ENCODE measurements around the gene NR1I2.

NR1I2 gene

DNA sequence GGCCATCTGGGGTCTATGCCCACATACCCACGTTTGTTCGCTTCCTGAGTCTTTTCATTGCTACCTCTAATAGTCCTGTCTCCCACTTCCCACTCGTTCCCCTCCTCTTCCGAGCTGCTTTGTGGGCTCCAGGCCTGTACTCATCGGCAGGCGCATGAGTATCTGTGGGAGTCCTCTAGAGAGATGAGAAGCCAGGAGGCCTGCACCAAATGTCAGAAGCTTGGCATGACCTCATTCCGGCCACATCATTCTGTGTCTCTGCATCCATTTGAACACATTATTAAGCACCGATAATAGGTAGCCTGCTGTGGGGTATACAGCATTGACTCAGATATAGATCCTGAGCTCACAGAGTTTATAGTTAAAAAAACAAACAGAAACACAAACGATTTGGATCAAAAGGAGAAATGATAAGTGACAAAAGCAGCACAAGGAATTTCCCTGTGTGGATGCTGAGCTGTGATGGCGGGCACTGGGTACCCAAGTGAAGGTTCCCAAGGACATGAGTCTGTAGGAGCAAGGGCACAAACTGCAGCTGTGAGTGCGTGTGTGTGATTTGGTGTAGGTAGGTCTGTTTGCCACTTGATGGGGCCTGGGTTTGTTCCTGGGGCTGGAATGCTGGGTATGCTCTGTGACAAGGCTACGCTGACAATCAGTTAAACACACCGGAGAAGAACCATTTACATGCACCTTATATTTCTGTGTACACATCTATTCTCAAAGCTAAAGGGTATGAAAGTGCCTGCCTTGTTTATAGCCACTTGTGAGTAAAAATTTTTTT lies 35.9 kb downstream of the NR1I2 start:
- DNase-seq (ENCODE audit: low read depth in 4 of 4, low spot score in 1 of 4) = no peak

DNA sequence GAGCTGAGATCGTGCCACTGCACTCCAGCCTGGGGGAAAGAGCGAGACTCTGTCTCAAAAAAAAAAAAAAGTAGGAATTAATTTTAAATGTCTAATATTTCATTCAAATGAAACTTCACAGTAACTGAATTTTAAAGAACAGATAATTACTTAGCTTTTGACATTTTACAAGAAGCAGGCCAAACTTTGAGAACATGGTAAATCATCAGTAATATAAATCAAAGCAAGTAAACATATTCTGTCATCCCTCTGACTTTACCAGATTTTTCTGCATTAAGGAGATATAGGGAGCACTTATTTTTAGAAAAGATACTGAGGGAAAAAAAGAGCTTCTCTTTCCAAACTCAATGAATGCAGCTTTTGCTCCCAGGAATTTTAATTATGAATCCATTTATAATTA lies 37.0 kb downstream of the NR1I2 start:
- DNase-seq (ENCODE audit: low read depth in 4 of 4, low spot score in 1 of 4) = no peak

DNA sequence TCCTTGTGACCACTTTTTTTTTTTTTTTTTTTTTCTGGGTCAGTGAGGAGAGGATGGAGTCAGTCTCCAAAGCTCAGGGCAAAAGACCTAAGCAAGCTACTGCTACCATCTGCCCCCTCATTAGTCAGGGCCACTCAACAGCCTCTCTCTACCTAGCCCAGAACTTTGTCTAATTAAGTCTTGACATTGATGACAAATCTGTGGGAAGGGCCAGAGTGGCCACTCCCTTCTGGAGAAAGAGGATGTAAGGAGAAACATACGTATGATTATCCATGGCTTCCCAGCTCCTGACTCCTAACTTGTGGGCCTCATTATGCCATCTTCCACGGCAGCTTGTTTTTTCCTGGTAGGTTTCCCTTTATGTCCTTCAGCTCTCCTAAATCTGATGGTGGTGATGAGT lies 37.9 kb downstream of the NR1I2 start:
- no peak for DNase-seq (ENCODE audit: low read depth in 4 of 4, low spot score in 1 of 4)

DNA sequence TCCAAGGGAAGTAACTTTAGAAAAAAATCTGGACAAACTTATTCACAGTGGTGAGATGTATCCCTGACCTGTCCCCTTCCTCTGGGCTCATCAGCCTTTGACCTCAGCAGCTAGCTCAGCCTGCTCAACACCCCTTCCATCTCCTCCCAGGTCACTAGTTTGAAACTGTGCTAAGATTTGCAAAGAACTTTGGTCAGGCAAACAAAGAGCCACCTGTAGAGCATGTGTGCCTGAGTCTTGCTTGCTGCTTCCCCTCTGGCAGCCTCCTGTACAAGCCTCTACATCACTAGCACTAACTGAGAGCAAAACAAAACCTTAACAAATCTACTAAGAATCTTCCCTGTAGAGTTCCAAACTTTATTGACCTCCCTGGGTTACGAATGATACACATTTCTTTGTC lies 43.9 kb downstream of the NR1I2 start:
- DNase-seq (ENCODE audit: low read depth in 4 of 4, low spot score in 1 of 4) = no peak

DNA sequence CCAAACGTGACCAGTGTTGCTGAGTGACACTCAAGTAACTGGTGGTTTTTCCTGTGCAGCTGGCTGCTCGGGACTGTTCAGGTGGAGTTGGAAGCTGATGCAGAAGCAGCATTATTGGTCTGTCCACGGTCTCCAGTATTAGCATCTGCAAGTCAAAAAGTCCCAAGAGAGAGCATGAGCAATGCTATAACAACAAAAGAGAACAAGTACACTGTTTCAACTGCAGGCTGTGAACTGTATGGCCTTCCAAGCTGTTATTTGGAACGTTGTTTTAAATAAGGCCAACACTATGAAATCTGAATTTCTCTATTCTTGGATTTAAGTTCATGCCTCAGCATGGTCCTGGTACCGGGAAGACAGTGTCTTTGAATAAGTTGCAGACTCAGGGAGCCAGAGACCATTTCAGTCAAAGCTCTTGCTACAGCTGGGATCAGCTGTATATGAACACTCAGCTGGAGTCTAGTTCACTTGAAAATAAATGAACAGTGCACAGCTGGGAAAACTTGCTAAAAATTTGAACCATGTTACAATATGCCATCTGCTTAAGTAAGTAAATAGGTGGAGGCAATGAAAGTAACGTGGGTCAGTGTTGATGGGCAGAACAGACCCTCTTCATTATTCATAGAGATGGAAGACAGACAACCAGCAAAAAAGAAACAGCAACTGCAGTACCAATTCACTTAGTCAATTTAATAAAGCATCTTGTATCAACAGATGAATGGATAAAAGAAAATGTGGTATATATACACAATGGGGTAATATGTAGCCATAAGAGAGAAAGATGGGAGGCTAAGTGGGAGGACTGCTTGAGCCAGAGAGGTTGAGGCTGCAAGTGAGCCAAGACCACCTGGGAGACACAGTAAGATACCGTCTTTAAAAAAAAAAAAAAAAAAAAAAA lies 45.1 kb downstream of the NR1I2 start:
- DNase-seq (ENCODE audit: low read depth in 4 of 4, low spot score in 1 of 4) = no peak

DNA sequence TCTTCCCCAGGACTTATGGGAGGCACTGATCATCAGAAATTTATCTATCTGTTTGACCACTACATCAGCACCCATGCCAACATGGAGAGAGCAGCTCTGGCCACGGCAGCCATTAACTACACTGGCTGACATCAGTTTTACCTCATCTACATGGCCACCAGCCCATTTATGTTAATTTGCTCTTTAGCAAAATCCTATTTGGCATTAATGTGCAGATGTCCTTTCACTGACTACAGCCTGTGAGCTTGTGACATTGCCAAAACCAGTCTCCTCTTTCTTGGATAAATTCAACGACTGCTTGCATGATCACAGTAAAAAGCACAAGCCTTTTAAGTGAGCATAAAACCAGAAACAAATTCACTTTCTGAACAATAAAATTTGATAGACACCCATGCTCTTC lies 47.5 kb downstream of the NR1I2 start:
- no peak for DNase-seq (ENCODE audit: low read depth in 4 of 4, low spot score in 1 of 4)

DNA sequence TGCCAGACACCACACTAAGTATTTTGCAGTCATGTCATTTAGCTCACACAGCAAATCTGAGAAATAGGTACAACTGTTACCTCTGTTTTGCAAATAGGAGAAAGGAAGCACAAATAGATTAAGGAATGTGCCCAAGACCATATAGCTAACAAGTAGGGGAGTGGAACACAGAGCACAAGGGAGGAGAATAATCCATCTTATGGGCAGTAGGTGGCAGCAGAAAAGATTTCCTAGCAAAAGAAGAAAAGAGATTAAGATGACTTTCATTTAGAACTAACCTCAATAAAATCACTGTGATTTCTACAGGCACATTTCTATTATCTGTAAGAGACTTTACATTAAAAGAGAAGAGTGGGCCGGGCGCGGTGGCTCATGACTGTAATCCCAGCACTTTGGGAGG lies 49.1 kb downstream of the NR1I2 start:
- no peak for DNase-seq (ENCODE audit: low read depth in 4 of 4, low spot score in 1 of 4)

DNA sequence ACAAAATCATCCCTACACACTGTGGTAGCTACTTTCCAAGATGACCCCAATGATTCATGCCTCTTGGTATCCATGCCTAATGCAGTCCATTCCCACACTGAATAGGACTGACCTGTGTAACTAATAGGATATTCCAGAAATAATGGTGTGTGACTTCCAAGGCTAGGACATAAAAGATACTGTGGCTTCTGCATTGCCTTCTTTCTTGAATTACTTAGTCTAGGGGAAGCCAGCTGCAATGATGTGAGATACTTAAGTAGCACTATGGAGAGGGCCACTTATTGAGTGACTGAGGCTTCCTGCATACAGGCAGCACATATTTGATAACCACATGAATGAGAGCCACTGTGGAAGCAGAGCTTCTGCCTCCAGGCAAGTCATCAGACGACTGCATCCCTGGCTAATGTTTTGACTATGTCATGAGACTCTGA lies 50.1 kb downstream of the NR1I2 start:
- DNase-seq (ENCODE audit: low read depth in 4 of 4, low spot score in 1 of 4) = no peak

DNA sequence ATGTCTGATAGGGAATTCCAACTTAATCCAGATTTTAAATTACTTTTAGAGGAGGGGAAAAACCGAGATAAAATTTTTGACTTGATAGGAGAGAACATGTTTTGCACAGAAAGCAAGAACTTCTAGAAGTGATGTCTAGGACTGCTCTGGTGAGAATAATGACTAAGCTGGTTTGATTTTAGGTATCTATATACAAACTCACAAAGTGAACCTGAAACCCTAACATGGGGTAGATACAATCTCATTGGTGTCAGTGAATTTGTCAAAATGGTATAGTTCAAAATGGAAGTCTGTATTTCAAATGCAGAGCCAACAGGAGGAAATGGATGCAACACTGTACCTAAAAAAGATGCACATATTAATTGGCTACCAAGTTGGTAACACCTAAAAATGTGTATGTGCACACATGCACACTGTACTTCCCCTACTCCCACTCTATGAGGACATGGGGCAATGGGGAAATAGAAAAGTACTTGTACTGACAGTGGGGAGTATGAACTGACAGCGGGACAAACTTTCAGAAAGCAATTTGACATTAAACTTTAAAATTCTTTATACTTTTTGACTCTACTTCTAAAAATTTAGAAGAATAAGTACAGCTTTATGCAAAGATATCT lies 53.0 kb downstream of the NR1I2 start:
- no peak for DNase-seq (ENCODE audit: low read depth in 4 of 4, low spot score in 1 of 4)

DNA sequence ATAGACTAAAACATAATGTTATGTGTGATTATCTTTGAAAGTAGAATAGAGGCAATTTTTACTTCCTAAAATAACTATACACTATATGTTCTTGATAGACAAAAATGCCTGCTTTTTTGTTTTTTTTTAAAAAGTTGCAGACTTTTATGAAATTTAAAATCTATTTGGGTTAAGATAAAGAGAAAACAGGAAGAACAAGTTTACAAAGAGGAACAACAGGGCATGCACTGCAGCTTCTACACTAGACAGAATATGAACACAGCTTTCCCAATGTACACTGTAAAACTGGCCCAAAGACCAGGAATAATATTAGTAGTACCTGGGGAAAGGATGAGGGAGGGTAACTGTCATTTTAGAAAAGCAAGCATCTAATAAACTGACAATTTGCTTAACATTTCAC lies 53.7 kb downstream of the NR1I2 start:
- DNase-seq (ENCODE audit: low read depth in 4 of 4, low spot score in 1 of 4) = no peak

DNA sequence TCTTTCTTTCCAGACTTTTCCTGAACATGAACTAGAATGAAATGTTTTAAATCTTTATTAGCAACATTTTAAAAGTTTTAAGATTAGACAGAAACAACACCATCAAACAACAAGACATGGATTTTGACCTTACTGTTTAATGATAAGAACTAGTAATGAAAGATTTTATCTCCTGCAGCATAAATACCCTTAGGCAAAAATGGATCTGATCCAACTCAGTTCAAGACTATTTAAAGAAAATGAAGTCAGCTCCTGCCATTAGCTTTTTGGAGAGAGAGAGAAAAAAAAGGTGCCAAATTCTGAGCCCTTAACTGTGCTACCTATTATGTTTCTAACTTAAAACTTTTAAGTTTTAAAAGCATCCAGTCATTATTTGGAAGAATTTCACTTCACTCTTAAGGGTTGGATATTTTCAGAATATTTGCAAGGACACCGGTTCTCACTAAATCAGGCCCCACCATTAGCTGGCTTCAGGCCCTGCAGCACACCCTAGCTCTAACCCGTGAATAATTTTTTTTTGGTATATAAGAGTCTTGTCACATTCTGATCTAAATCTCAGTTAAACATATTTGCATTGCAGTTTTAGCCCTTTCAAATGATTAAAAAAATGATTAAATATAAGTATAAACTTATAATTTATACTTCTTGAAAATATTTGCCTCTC lies 60.0 kb downstream of the NR1I2 start:
- DNase-seq (ENCODE audit: low read depth in 4 of 4, low spot score in 1 of 4) = no peak

DNA sequence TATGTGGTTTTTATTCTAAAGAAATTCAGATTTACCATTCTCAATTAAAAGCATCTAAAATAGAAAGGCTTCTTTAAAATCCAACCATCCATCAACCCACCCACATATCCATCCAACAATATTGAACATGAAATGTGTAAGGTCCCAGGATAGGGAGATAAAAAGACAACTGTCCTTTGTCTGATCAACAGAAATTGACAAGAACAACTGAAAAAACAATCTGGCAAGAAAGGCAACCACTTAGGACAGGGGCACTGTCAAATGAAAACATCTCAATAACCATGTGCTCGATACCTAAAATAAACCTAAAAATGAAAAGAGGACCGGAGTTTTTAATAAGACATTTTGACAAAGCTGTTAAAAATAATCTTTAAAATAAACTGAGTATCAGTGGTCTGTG lies 67.2 kb downstream of the NR1I2 start:
- DNase-seq (ENCODE audit: low read depth in 4 of 4, low spot score in 1 of 4) = no peak

DNA sequence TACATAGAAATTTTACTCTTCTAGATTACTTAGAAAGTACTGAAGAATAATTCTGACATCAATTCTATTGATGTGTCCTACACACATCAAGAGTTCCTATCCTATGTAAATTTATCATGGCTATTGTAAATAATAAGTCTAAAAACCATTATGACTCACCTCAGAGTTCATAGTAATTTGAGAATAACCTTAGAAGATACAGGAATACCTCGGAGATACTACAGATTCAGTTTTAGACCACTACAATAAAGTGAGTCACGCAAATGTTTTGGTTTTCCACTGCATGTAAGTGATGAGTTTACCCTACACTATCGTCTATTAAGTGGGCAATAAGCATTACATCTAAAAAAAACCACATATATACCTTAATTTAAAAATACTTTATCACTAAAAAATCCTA lies 74.8 kb downstream of the NR1I2 start:
- no peak for DNase-seq (ENCODE audit: low read depth in 4 of 4, low spot score in 1 of 4)

DNA sequence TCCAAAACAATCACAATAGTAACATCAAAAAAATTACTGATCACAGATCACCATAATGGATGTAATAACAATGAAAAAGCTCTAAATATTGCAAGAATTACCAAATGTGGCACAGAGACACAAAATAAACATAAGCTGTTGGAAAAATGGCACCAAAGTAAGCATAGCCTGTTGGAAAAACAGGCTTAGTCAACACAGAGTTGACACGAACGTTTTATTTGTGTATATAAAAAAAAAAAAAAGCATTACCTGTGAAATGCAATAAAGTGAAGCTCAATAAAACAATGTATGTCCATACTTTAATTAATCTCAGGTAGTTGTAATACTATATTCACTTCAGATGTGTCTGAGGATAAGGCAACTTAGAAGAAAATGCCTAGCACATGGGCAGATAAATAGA lies 77.1 kb downstream of the NR1I2 start:
- no peak for DNase-seq (ENCODE audit: low read depth in 4 of 4, low spot score in 1 of 4)

DNA sequence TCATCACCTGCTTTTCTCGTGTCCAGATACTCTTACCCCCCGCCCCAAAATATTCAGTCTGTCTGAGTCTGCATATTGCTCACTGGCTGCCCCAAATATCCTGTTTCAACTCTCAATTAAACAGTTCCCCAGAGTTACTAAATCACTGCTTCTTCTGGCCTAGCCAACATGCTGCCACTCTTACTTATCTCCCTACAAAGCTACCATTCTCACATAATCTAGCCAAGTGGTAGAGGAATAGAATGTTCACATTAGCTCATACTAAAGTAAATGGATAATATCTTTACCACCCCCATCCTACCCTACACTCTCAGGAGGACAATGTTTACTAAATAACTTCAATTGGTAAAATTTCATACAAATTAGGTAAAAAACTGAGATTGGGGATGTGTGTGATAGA lies 77.8 kb downstream of the NR1I2 start:
- DNase-seq (ENCODE audit: low read depth in 4 of 4, low spot score in 1 of 4) = no peak

DNA sequence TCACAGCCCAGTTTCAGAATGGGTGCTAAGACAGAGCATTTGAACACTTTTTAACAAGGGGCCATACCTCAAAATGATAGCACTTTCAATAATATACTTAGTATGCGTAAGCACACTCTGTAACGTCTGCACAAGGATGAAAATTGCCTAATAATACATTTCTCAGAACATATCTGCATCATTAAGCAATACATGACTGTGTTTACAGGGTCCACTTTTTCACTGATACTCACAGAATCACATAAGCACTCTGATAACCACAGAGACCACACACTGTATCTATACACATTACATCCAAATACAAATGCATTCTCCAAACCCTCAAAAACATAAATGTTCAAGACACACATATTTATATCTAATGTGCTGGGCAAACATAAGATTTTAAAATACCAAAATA lies 79.8 kb downstream of the NR1I2 start:
- DNase-seq (ENCODE audit: low read depth in 4 of 4, low spot score in 1 of 4) = no peak

DNA sequence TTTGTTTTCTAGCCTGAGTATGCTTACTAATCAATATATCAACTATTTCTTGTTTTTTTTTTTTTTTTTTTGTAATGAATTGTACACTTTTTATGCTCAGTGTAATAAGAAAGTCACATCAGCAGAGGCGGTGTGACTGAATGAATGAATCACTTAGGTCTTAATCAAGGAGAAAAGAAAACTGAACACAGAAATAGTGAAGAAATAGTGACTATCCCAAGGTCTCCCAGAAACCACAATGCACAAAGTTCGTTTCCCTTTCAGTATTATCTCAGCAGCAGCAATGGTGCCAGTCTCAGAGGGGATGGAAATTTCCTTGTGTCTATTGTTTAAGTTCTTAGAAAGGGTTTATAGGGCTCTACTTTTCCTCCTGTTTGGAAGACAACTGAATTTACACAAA lies 80.7 kb downstream of the NR1I2 start:
- DNase-seq (ENCODE audit: low read depth in 4 of 4, low spot score in 1 of 4) = no peak

DNA sequence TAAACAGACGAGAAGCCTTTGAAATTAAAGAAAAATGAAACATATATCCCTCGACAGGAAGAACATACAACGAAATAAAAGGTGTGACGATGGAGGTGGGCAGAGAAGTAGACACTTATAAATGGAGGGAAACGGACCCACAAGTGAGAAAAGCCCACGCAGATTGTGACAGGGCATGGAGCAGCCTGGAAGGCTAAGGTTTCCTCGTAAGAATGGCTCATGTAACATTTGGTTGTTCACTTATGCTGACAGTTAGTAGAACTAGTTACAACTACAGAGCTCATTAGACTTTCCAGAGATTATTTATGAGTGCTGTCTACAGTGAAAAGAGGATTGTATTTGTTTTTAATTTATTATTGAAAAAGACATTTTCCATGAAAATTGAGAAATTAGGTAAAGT lies 82.6 kb downstream of the NR1I2 start:
- no peak for DNase-seq (ENCODE audit: low read depth in 4 of 4, low spot score in 1 of 4)
